Neuronal stem cell (in vitro differentiated cells): ENCODE measurements around the gene HEATR1.
"Not testable (repeated sequence)": the region's sequence is repeated elsewhere in the genome, so short reads cannot be mapped to it uniquely, and the experiment has no call there.

Experiments
- DNase-seq: peaks from one replicate; pipeline ENCODE4 v3.0.0-alpha.2; 2013; ENCODE audit warnings: low spot score
- H2AFZ ChIP-seq: one replicate; pipeline ENCODE4 v1.6.1; 2013; ENCODE audit warnings: mild to moderate bottlenecking, low read length, inconsistent platforms
- H2AK5ac ChIP-seq: 2 replicates; pipeline ENCODE4 v1.6.1; 2013; ENCODE audit warnings: low read depth, mild to moderate bottlenecking, inconsistent platforms, low read length, moderate library complexity, mixed read lengths
- H2BK120ac ChIP-seq: 2 replicates; pipeline ENCODE4 v1.6.1; 2013; ENCODE audit warnings: low read depth, mild to moderate bottlenecking, inconsistent platforms, low read length, moderate library complexity, mixed read lengths
- H2BK12ac ChIP-seq: one replicate; pipeline ENCODE4 v1.6.1; 2013; ENCODE audit warnings: low read length, inconsistent platforms
- H2BK15ac ChIP-seq: 2 replicates; pipeline ENCODE4 v1.6.1; 2013; ENCODE audit warnings: mild to moderate bottlenecking, low read length, inconsistent platforms, mixed read lengths
- H2BK5ac ChIP-seq: one replicate; pipeline ENCODE4 v1.6.1; 2013; ENCODE audit warnings: inconsistent platforms, mild to moderate bottlenecking, low read length, moderate library complexity
- H3K14ac ChIP-seq: one replicate; pipeline ENCODE4 v1.6.1; 2013; ENCODE audit warnings: low read length, inconsistent platforms
- H3K18ac ChIP-seq: 2 replicates; pipeline ENCODE4 v1.6.1; 2013; ENCODE audit warnings: low read length, inconsistent platforms
- H3K23ac ChIP-seq: 2 replicates; pipeline ENCODE4 v1.6.1; 2013; ENCODE audit warnings: low read depth, mild to moderate bottlenecking, mixed read lengths, low read length, inconsistent platforms; ENCODE audit not compliant: poor library complexity
- H3K27ac ChIP-seq: replicated peaks from 3 replicates; pipeline ENCODE4 v1.5.1; 2013; ENCODE audit warnings: low read length, inconsistent platforms
- H3K27me3 ChIP-seq, 3 experiments: 2 replicates each; pipeline ENCODE4 v1.6.1; 2013; ENCODE audit warnings: low read length in 3 of 3, mild to moderate bottlenecking in 2 of 3, inconsistent platforms in 1 of 3, low read depth in 1 of 3, mixed read lengths in 1 of 3, moderate library complexity in 1 of 3; ENCODE audit not compliant: control insufficient read depth in 3 of 3, insufficient read depth in 3 of 3
- H3K36me3 ChIP-seq, 2 donors: replicated peaks in 1 of 2; 2 replicates each; pipeline ENCODE4 v1.6.1; 2013; ENCODE audit warnings: low read length in 2 of 2; ENCODE audit not compliant: control insufficient read depth in 2 of 2, insufficient read depth in 2 of 2
- H3K4ac ChIP-seq: 2 replicates; pipeline ENCODE4 v1.6.1; 2013; ENCODE audit warnings: inconsistent platforms, mild to moderate bottlenecking, low read length, moderate library complexity
- H3K4me1 ChIP-seq, 2 donors: 1 replicate in 1 of 2; 2 replicates in 1 of 2; pipeline ENCODE4 v1.6.1; 2013; ENCODE audit warnings: low read length in 2 of 2, low read depth in 1 of 2; ENCODE audit not compliant: control insufficient read depth in 2 of 2, insufficient read depth in 1 of 2
- H3K4me2 ChIP-seq: one replicate; pipeline ENCODE4 v1.6.1; 2013; ENCODE audit warnings: mild to moderate bottlenecking, low read length, inconsistent platforms; ENCODE audit not compliant: insufficient read depth, poor library complexity, severe bottlenecking
- H3K4me3 ChIP-seq, 2 donors: 2 replicates each; pipeline ENCODE4 v1.5.1; 2013; ENCODE audit warnings: low read length in 2 of 2, mild to moderate bottlenecking in 2 of 2, inconsistent platforms in 1 of 2, moderate library complexity in 1 of 2
- H3K79me1 ChIP-seq: one replicate; pipeline ENCODE4 v1.6.1; 2013; ENCODE audit warnings: low read depth, mild to moderate bottlenecking, inconsistent platforms, low read length, moderate library complexity
- H3K9ac ChIP-seq: one replicate; pipeline ENCODE4 v1.6.1; 2013; ENCODE audit warnings: mild to moderate bottlenecking, low read depth, low read length, inconsistent platforms; ENCODE audit not compliant: poor library complexity
- H3K9me3 ChIP-seq, 2 donors: replicated peaks in 1 of 2; 2 replicates each; pipeline versions ENCODE3 to v1.6.1; 2013; ENCODE audit warnings: low read length in 2 of 2, mild to moderate bottlenecking in 2 of 2, inconsistent platforms in 1 of 2, low read depth in 1 of 2, mixed read lengths in 1 of 2, moderate library complexity in 1 of 2; ENCODE audit not compliant: control insufficient read depth in 2 of 2, insufficient read depth in 1 of 2
- H4K8ac ChIP-seq: one replicate; pipeline ENCODE4 v1.6.1; 2013; ENCODE audit warnings: low read depth, mild to moderate bottlenecking, inconsistent platforms, low read length, moderate library complexity
- H4K91ac ChIP-seq: one replicate; pipeline ENCODE4 v1.6.1; 2013; ENCODE audit warnings: low read length, low read depth, mild to moderate bottlenecking, inconsistent platforms; ENCODE audit not compliant: poor library complexity
- WGBS, 2 donors: extraction: QIAGEN DNeasy Blood & Tissue Kit; methylation state at CpG; one replicate each; pipeline ENCODE4 v1.1.7; 2013; ENCODE audit warnings: missing lambda C conversion rate in 2 of 2, mixed read lengths in 1 of 2; ENCODE audit not compliant: insufficient read length in 2 of 2, insufficient replicate concordance in 1 of 2; ENCODE audit errors: extremely low coverage in 2 of 2; 5-methylcytosine and 5-hydroxymethylcytosine counted together

Gene HEATR1

DNA sequence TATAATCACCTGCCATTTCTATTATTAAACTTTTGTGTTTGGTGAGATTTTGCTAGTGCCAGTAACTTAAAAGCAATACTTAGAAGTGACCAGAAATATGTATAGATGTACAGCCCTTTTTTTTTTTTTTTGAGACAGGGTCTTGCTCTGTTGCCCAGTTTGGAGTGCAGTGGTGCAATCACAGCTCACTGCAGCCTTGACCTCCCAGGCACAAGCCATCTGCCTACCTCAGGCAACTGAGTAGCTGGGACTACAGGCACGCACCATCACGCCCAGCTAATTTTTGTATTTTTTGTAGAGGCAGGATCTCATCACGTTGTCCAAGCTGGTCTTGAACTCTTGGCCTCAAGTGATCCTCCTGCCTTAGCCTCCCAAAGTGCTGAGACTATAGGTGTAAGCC, 23.9 kb downstream of the HEATR1 start:
- H3K4ac ChIP-seq, H3K9ac ChIP-seq, H4K91ac ChIP-seq, H2BK120ac ChIP-seq, H3K79me1 ChIP-seq, H2AK5ac ChIP-seq, H3K23ac ChIP-seq, H4K8ac ChIP-seq, H2BK12ac ChIP-seq, H2AFZ ChIP-seq, H3K9me3 ChIP-seq, H3K4me3 ChIP-seq, H3K27ac ChIP-seq, H3K27me3 ChIP-seq, H2BK5ac ChIP-seq, H3K4me1 ChIP-seq, H2BK15ac ChIP-seq, DNase-seq, H3K14ac ChIP-seq, H3K18ac ChIP-seq, H3K4me2 ChIP-seq: not testable (repeated sequence)
- H3K36me3 ChIP-seq, result peaks cover 11 to 92% of the 10 kb centered on the region in 2 donors
- WGBS, 2 donors, result no CpG with 5 or more reads among the region's 3 CpGs

GRCh38 chr1:236578661-236579060, 25.7 kb downstream of the HEATR1 start:
- Histone ChIP-seq H3K4me2 (no peak overlapping the region), H2BK15ac (no peak overlapping the region), H3K4me3 (no peak overlapping the region), H3K9me3 (no peaks in the 10 kb centered on the region), H3K36me3 (peaks cover 11 to 92% of the 10 kb centered on the region in 2 donors), H4K8ac (no peak overlapping the region), H3K9ac (no peak overlapping the region), H2BK12ac (no peak overlapping the region), H4K91ac (no peak overlapping the region), H3K79me1 (no peaks in the 10 kb centered on the region), H3K27me3 (no peaks in the 10 kb centered on the region), H3K27ac (no peak overlapping the region), H3K4me1 (no peaks in the 10 kb centered on the region), H3K18ac (no peak overlapping the region), H2BK5ac (no peak overlapping the region), H3K23ac (no peak overlapping the region), H2AK5ac (no peak overlapping the region), H3K14ac (no peak overlapping the region), H3K4ac (no peak overlapping the region), H2AFZ (no peak overlapping the region), H2BK120ac (no peak overlapping the region)
- WGBS, 2 donors, result no CpG with 5 or more reads among the region's 3 CpGs
- DNase-seq, result no peak

GRCh38 chr1:236577041-236577440, 27.3 kb downstream of the HEATR1 start:
- H3K18ac ChIP-seq, H2BK12ac ChIP-seq, H4K8ac ChIP-seq, H2AK5ac ChIP-seq, H3K9me3 ChIP-seq, DNase-seq, H3K14ac ChIP-seq, H4K91ac ChIP-seq, H3K4me3 ChIP-seq, H3K23ac ChIP-seq, H2BK5ac ChIP-seq, H3K9ac ChIP-seq, H3K4ac ChIP-seq, H3K4me1 ChIP-seq, H2BK120ac ChIP-seq, H3K4me2 ChIP-seq, H3K79me1 ChIP-seq, H3K27me3 ChIP-seq, H3K27ac ChIP-seq, H2BK15ac ChIP-seq, H2AFZ ChIP-seq: not testable (repeated sequence)
- no CpG with 5 or more reads among the region's 7 CpGs for WGBS, 2 donors
- H3K36me3 ChIP-seq, result peaks cover 11 to 94% of the 10 kb centered on the region in 2 donors

DNA sequence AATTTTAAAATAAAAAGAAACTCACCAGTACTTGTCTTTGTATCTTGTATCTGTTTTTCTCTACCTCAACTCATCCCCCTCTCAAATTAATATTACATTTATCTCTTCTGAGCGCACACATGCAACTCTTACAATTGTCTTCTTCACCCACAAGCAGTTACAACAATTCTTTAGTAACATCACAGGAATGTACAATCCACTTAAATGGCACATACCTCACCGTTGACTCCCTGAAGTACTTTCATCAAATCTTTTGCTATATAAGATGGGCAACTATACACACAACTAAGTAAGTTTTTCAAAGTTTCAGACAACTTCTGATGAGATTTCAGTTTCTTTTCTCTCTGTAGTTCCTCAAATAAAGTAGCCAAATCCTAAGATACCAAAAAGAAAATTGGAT, 28.3 kb downstream of the HEATR1 start:
- 60% methylated on average over 1 of the region's 2 CpGs; no CpG with 5 or more reads in 1 of the 2 donors for WGBS, 2 donors

More for the DNA sequence above, 28.3 kb downstream of the HEATR1 start:
- H3K4me2 ChIP-seq, result no peak overlapping the region
- no peaks in the 10 kb centered on the region for H3K79me1 ChIP-seq
- no peak overlapping the region for H2BK120ac ChIP-seq
- no peak overlapping the region for H3K9ac ChIP-seq
- H3K36me3 ChIP-seq, result peaks cover 10 to 95% of the 10 kb centered on the region in 2 donors
- H2BK12ac ChIP-seq, result no peak overlapping the region
- H3K14ac ChIP-seq, result no peak overlapping the region
- H3K4ac ChIP-seq, result no peak overlapping the region
- H3K23ac ChIP-seq, result no peak overlapping the region
- DNase-seq, result no peak
- H3K27me3 ChIP-seq, result no peaks in the 10 kb centered on the region
- no peak overlapping the region for H4K91ac ChIP-seq
- no peak overlapping the region for H3K27ac ChIP-seq
- H3K9me3 ChIP-seq, result no peaks in the 10 kb centered on the region
- no peak overlapping the region for H2AK5ac ChIP-seq
- no peak overlapping the region for H2BK5ac ChIP-seq
- no peaks in the 10 kb centered on the region for H3K4me1 ChIP-seq
- H2BK15ac ChIP-seq, result no peak overlapping the region
- no peak overlapping the region for H3K4me3 ChIP-seq
- H2AFZ ChIP-seq, result no peak overlapping the region
- no peak overlapping the region for H4K8ac ChIP-seq
- no peak overlapping the region for H3K18ac ChIP-seq
